KMS-11 (cell line): Measurements from ENCODE around the gene TLR5.

Experiments used
- H2AFZ ChIP-seq: fragments of 200-600 bp; sonication (generic); 2 replicates; pipeline ENCODE4 v1.6.1; 2016; ENCODE audit warnings: antibody characterized with exemption, mixed run types, low read depth
- H3K27ac ChIP-seq: fragments of 200-600 bp; sonication (generic); 2 replicates; pipeline ENCODE4 v1.6.1; 2016; ENCODE audit warnings: mild to moderate bottlenecking, mixed run types
- H3K27me3 ChIP-seq: fragments of 200-600 bp; sonication (generic); 2 replicates; pipeline ENCODE4 v1.6.1; 2017; ENCODE audit warnings: mild to moderate bottlenecking, low read depth, mixed run types, moderate library complexity; ENCODE audit not compliant: insufficient read depth
- H3K36me3 ChIP-seq: fragments of 200-600 bp; sonication (generic); 2 replicates; pipeline ENCODE4 v1.6.1; 2017; ENCODE audit warnings: mild to moderate bottlenecking, mixed run types; ENCODE audit not compliant: insufficient read depth
- H3K4me1 ChIP-seq: fragments of 200-600 bp; sonication (generic); 2 replicates; pipeline ENCODE4 v1.6.1; 2016; ENCODE audit warnings: mild to moderate bottlenecking, low read depth, mixed run types; ENCODE audit not compliant: poor library complexity, severe bottlenecking
- H3K4me2 ChIP-seq: fragments of 200-600 bp; sonication (generic); 2 replicates; pipeline ENCODE4 v1.7.0; 2016; ENCODE audit warnings: mild to moderate bottlenecking, mixed run types
- H3K4me3 ChIP-seq: fragments of 200-600 bp; sonication (generic); IDR thresholded peaks from 2 replicates; pipeline ENCODE4 v1.6.1; 2017; ENCODE audit warnings: low read depth, low read length, mixed read lengths; ENCODE audit not compliant: insufficient read depth
- H3K79me2 ChIP-seq: fragments of 200-600 bp; sonication (generic); 2 replicates; pipeline ENCODE4 v1.6.1; 2016; ENCODE audit warnings: low read depth, mixed run types; ENCODE audit not compliant: insufficient read depth
- H3K9ac ChIP-seq: fragments of 200-600 bp; sonication (generic); 2 replicates; pipeline ENCODE4 v1.6.1; 2016; ENCODE audit warnings: mild to moderate bottlenecking, mixed run types
- H4K20me1 ChIP-seq: fragments of 200-600 bp; sonication (generic); 2 replicates; pipeline ENCODE4 v1.6.1; 2016; ENCODE audit warnings: mild to moderate bottlenecking, mixed run types; ENCODE audit not compliant: insufficient read depth
- CTCF ChIP-seq: fragments of 200-600 bp; sonication (generic); conservative IDR thresholded peaks from 2 replicates; pipeline ENCODE4 v1.6.1; 2017; ENCODE audit warnings: low read depth, mild to moderate bottlenecking, antibody characterized with exemption, low read length, moderate library complexity, mixed read lengths

The TLR5 gene

DNA sequence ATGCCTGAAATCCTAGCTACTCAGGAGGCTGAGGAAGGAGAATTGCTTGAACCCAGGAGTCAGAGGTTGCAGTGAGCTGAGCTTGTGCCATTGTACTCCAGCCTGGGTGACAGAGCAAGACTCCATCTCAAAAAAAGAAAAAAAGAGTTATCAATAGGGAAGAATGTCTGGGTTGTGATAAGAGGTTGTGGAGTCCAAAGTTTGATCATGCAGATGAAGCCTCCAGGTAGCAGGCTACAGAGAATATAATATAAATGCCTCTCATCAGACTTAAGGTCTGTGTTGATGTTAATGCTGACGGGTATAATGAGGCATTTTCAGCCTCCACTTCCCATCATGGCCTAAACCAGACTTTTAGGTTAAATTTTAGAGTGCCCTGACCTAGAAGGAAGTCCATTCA is 24.6 kb downstream of the TLR5 start:
- Histone ChIP-seq H3K36me3 (no peaks in the 10 kb centered on the region), H2AFZ (no peak overlapping the region), H3K27ac (no peak overlapping the region), H3K27me3 (no peaks in the 10 kb centered on the region), H3K4me1 (no peaks in the 10 kb centered on the region), H4K20me1 (no peaks in the 10 kb centered on the region), H3K79me2 (no peaks in the 10 kb centered on the region), H3K9ac (no peak overlapping the region), H3K4me2 (no peak overlapping the region), H3K4me3 (no peak overlapping the region)
- TF ChIP-seq CTCF, result no peak

- H2AFZ ChIP-seq, result no peak overlapping the region
- TF ChIP-seq CTCF, result no peak
- H3K27ac ChIP-seq, result no peak overlapping the region
- no peak overlapping the region for H3K4me2 ChIP-seq
- H3K9ac ChIP-seq, result no peak overlapping the region
- H3K27me3 ChIP-seq, result no peaks in the 10 kb centered on the region
- H3K36me3 ChIP-seq, result no peaks in the 10 kb centered on the region
- no peaks in the 10 kb centered on the region for H3K4me1 ChIP-seq
- no peaks in the 10 kb centered on the region for H4K20me1 ChIP-seq
- no peaks in the 10 kb centered on the region for H3K79me2 ChIP-seq
- H3K4me3 ChIP-seq, result no peak overlapping the region
Measured at GRCh38 chr1:223116950-223117349, 26.1 kb downstream of the TLR5 start.

DNA sequence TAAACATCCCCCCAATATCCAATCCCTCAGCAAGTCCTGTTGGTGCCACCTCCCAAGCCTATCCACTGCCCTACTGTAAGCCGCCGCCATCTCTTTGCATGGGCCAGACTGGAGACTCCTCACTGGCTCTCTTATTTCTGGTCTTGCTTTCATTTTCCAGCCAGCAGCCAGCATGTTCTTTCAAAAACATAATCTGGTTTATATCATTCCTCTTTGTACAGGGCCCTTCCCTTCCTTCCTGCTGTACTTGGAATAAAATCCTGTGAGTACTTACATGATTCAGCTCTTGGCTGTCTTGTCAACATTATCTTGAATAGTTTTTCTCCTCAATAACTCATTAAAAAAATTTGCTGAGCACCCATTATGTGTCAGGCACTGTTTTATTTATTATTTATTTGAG is 28.2 kb downstream of the TLR5 start:
- TF ChIP-seq CTCF, result no peak
- no peaks in the 10 kb centered on the region for H3K79me2 ChIP-seq
- no peaks in the 10 kb centered on the region for H3K27me3 ChIP-seq
- no peak overlapping the region for H3K9ac ChIP-seq
- H3K4me3 ChIP-seq, result no peak overlapping the region
- no peaks in the 10 kb centered on the region for H3K4me1 ChIP-seq
- no peak overlapping the region for H3K4me2 ChIP-seq
- no peaks in the 10 kb centered on the region for H3K36me3 ChIP-seq
- no peak overlapping the region for H3K27ac ChIP-seq
- no peak overlapping the region for H2AFZ ChIP-seq
- no peaks in the 10 kb centered on the region for H4K20me1 ChIP-seq

- TF ChIP-seq CTCF, result no peak
- H3K36me3 ChIP-seq, result no peaks in the 10 kb centered on the region
- no peak overlapping the region for H3K9ac ChIP-seq
- H3K4me3 ChIP-seq, result no peak overlapping the region
- no peak overlapping the region for H2AFZ ChIP-seq
- H3K4me1 ChIP-seq, result no peaks in the 10 kb centered on the region
- no peaks in the 10 kb centered on the region for H3K79me2 ChIP-seq
- H3K4me2 ChIP-seq, result no peak overlapping the region
- no peaks in the 10 kb centered on the region for H4K20me1 ChIP-seq
- H3K27ac ChIP-seq, result no peak overlapping the region
- H3K27me3 ChIP-seq, result no peaks in the 10 kb centered on the region
Measured at GRCh38 chr1:223110952-223111351, 32.1 kb downstream of the TLR5 start.

- Histone ChIP-seq H3K4me3 (no peak overlapping the region), H3K79me2 (no peaks in the 10 kb centered on the region), H3K9ac (no peak overlapping the region), H2AFZ (no peak overlapping the region), H3K27ac (no peak overlapping the region), H3K36me3 (no peaks in the 10 kb centered on the region), H3K4me1 (no peaks in the 10 kb centered on the region), H3K27me3 (no peaks in the 10 kb centered on the region), H3K4me2 (no peak overlapping the region), H4K20me1 (no peaks in the 10 kb centered on the region)
- TF ChIP-seq CTCF, result no peak
Measured at GRCh38 chr1:223109581-223110026, 33.4 kb downstream of the TLR5 start.
